K562 (cell line): ENCODE data around the gene ACTN3. TPM values are rescaled to one million over a fixed set of nuclear protein-coding genes. Genes with fewer than 3 reads are reported as not detected.

Experiments used
- BRD4 ChIP-seq: fragments of 200-600 bp; sonication (generic); IDR thresholded peaks from 2 replicates; pipeline ENCODE4 v1.6.1; 2017; ENCODE audit warnings: inconsistent platforms
- GTF2E2 ChIP-seq: fragments of 200-800 bp; sonication (Bioruptor generic); IDR thresholded peaks from 2 replicates; pipeline ENCODE4 v1.6.1; 2016; ENCODE audit warnings: missing genetic modification characterization, missing compliant biosample characterization
- JUNB ChIP-seq: fragments of 450-650 bp; formaldehyde crosslinking; conservative IDR thresholded peaks from 2 replicates; pipeline ENCODE4 v1.4.0; 2020; ENCODE audit warnings: mild to moderate bottlenecking
- NEUROD1 ChIP-seq: fragments of 150-350 bp; IDR thresholded peaks from 2 replicates; pipeline ENCODE4 v1.6.1; 2014; ENCODE audit warnings: borderline replicate concordance, low read length, low read depth; ENCODE audit not compliant: partially characterized antibody
- PHB ChIP-seq: fragments of 250-450 bp; sonication (Bioruptor Pico); IDR thresholded peaks from 2 replicates; pipeline ENCODE4 v1.5.0; 2021
- PPARD ChIP-seq: fragments of 250-450 bp; sonication (Bioruptor Pico); IDR thresholded peaks from 2 replicates; pipeline ENCODE4 v1.8.0; 2022; ENCODE audit warnings: inconsistent platforms, mild to moderate bottlenecking, moderate library complexity
- ZNF184 ChIP-seq: sonication (generic); formaldehyde crosslinking; IDR thresholded peaks from 2 replicates; pipeline ENCODE4 v1.5.0; 2020; ENCODE audit warnings: missing genetic modification reagents
- polyA plus RNA-seq, 8 experiments: library from polyadenylated mRNA; depleted of rRNA in 4 of 8; stranded (reverse) in 5 of 8; unstranded in 3 of 8; fragments of >200 nt; fragmentation: Nextera tagmentation in 2 of 8; fragmentation: Illumina TruSeq in 1 of 8; extraction: Ambion mirVana in 2 of 8; extraction: Trizol in 1 of 8; gene quantifications; 2 replicates each; pipeline versions ENCODE4 v1.2.1 to v1.2.3, GENCODE V29; 2011 to 2014; ENCODE audit warnings: inconsistent platforms in 1 of 8, missing spikeins in 1 of 8
- total RNA-seq, 7 experiments: library from RNA; depleted of rRNA in 6 of 7; stranded (reverse); fragments of >200 nt in 6 of 7; fragmentation: Illumina TruSeq in 2 of 7; extraction: Trizol in 2 of 7; gene quantifications; 2 replicates each; pipeline versions ENCODE4 v1.2.1 to v1.2.3, GENCODE V29; 2011 to 2021; ENCODE audit warnings: low replicate concordance in 1 of 7
- TF ChIP-seq, protein P1 (sequence below): sonication (generic); formaldehyde crosslinking; IDR thresholded peaks from 2 replicates; pipeline ENCODE4 v1.5.0; 2020; ENCODE audit warnings: missing genetic modification reagents
- TF ChIP-seq, protein P2 (sequence below): fragments of 250-450 bp; sonication (Bioruptor Pico); IDR thresholded peaks from 2 replicates; pipeline ENCODE4 v1.5.0; 2020; ENCODE audit warnings: mild to moderate bottlenecking
- TF ChIP-seq, protein P3 (sequence below): fragments of 150-350 bp; IDR thresholded peaks from 2 replicates; pipeline ENCODE4 v1.6.1; 2014; ENCODE audit warnings: low read depth, mild to moderate bottlenecking, low read length, borderline replicate concordance
- TF ChIP-seq, protein P4 (sequence below): fragments of 450-650 bp; IDR thresholded peaks from 2 replicates; pipeline ENCODE4 v1.6.1; 2017; ENCODE audit warnings: antibody characterized with exemption, mild to moderate bottlenecking
- TF ChIP-seq, protein P5 (sequence below): fragments of 250-450 bp; sonication (Bioruptor Pico); IDR thresholded peaks from 2 replicates; pipeline ENCODE4 v1.5.0; 2021; ENCODE audit warnings: mild to moderate bottlenecking, borderline replicate concordance
- TF ChIP-seq, protein P6 (sequence below): sonication (generic); formaldehyde crosslinking; IDR thresholded peaks from 2 replicates; pipeline ENCODE4 v1.8.1; 2022; ENCODE audit warnings: missing genetic modification reagents

ACTN3 gene
- total and polyA plus RNA-seq, 9 of the 15 experiments (the other 6 are each of a cell fraction or from before 2014, with no cell fraction given), result not detected

DNA sequence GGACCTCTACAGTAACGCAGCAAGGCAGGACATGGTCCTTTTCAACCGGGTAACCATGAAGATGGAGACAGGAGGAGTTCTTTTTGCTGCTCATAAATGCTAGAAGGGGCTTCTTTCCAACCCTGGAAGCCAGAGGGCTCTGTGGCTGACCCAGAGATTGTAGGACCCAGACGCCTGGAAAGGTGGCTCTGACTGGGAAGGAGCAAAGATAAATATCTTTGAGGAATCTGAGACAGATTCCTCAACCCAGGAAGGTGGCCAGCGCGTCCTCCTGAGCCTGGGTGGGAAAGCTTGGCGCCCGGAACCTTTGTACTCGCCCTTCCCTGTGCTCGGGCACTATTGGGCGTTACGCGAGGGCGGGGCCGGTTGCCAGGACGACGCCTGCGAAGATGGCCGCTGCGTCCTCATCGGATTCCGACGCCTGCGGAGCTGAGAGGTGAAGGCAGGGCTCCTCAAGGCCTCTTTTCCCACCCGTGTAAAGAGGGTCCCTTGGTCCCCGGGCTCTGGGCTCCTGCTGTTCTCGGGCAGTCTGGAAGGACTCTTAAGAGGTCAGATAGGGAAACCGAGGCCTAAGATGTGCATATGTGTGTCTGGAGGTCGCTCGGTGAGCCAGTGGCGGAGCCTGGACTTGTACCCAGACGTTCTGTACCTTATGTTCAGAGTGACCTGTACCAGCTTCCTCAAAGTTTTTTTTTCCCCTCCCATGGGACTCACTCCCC is 36.3 kb upstream of the ACTN3 start, which contains the start of gene BBS1 (continued):
- TF ChIP-seq, protein P1, sequence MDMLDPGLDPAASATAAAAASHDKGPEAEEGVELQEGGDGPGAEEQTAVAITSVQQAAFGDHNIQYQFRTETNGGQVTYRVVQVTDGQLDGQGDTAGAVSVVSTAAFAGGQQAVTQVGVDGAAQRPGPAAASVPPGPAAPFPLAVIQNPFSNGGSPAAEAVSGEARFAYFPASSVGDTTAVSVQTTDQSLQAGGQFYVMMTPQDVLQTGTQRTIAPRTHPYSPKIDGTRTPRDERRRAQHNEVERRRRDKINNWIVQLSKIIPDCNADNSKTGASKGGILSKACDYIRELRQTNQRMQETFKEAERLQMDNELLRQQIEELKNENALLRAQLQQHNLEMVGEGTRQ, result no peak
- TF ChIP-seq NEUROD1 (peak; percentile 83), JUNB (CRISPR knock-in tag) (no peak), PHB (no peak), ZNF184 (CRISPR knock-in tag) (no peak), GTF2E2 (tag) (peak; percentile 88), PPARD (CRISPR knock-in tag) (no peak), BRD4 (no peak)
- TF ChIP-seq, protein P2, sequence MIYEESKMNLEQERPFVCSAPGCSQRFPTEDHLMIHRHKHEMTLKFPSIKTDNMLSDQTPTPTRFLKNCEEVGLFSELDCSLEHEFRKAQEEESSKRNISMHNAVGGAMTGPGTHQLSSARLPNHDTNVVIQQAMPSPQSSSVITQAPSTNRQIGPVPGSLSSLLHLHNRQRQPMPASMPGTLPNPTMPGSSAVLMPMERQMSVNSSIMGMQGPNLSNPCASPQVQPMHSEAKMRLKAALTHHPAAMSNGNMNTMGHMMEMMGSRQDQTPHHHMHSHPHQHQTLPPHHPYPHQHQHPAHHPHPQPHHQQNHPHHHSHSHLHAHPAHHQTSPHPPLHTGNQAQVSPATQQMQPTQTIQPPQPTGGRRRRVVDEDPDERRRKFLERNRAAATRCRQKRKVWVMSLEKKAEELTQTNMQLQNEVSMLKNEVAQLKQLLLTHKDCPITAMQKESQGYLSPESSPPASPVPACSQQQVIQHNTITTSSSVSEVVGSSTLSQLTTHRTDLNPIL (CRISPR knock-in tag), result no peak
- TF ChIP-seq, protein P3, sequence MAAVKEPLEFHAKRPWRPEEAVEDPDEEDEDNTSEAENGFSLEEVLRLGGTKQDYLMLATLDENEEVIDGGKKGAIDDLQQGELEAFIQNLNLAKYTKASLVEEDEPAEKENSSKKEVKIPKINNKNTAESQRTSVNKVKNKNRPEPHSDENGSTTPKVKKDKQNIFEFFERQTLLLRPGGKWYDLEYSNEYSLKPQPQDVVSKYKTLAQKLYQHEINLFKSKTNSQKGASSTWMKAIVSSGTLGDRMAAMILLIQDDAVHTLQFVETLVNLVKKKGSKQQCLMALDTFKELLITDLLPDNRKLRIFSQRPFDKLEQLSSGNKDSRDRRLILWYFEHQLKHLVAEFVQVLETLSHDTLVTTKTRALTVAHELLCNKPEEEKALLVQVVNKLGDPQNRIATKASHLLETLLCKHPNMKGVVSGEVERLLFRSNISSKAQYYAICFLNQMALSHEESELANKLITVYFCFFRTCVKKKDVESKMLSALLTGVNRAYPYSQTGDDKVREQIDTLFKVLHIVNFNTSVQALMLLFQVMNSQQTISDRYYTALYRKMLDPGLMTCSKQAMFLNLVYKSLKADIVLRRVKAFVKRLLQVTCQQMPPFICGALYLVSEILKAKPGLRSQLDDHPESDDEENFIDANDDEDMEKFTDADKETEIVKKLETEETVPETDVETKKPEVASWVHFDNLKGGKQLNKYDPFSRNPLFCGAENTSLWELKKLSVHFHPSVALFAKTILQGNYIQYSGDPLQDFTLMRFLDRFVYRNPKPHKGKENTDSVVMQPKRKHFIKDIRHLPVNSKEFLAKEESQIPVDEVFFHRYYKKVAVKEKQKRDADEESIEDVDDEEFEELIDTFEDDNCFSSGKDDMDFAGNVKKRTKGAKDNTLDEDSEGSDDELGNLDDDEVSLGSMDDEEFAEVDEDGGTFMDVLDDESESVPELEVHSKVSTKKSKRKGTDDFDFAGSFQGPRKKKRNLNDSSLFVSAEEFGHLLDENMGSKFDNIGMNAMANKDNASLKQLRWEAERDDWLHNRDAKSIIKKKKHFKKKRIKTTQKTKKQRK, result no peak
- TF ChIP-seq, protein P4, sequence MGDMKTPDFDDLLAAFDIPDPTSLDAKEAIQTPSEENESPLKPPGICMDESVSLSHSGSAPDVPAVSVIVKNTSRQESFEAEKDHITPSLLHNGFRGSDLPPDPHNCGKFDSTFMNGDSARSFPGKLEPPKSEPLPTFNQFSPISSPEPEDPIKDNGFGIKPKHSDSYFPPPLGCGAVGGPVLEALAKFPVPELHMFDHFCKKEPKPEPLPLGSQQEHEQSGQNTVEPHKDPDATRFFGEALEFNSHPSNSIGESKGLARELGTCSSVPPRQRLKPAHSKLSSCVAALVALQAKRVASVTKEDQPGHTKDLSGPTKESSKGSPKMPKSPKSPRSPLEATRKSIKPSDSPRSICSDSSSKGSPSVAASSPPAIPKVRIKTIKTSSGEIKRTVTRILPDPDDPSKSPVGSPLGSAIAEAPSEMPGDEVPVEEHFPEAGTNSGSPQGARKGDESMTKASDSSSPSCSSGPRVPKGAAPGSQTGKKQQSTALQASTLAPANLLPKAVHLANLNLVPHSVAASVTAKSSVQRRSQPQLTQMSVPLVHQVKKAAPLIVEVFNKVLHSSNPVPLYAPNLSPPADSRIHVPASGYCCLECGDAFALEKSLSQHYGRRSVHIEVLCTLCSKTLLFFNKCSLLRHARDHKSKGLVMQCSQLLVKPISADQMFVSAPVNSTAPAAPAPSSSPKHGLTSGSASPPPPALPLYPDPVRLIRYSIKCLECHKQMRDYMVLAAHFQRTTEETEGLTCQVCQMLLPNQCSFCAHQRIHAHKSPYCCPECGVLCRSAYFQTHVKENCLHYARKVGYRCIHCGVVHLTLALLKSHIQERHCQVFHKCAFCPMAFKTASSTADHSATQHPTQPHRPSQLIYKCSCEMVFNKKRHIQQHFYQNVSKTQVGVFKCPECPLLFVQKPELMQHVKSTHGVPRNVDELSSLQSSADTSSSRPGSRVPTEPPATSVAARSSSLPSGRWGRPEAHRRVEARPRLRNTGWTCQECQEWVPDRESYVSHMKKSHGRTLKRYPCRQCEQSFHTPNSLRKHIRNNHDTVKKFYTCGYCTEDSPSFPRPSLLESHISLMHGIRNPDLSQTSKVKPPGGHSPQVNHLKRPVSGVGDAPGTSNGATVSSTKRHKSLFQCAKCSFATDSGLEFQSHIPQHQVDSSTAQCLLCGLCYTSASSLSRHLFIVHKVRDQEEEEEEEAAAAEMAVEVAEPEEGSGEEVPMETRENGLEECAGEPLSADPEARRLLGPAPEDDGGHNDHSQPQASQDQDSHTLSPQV, result no peak
- TF ChIP-seq, protein P5, sequence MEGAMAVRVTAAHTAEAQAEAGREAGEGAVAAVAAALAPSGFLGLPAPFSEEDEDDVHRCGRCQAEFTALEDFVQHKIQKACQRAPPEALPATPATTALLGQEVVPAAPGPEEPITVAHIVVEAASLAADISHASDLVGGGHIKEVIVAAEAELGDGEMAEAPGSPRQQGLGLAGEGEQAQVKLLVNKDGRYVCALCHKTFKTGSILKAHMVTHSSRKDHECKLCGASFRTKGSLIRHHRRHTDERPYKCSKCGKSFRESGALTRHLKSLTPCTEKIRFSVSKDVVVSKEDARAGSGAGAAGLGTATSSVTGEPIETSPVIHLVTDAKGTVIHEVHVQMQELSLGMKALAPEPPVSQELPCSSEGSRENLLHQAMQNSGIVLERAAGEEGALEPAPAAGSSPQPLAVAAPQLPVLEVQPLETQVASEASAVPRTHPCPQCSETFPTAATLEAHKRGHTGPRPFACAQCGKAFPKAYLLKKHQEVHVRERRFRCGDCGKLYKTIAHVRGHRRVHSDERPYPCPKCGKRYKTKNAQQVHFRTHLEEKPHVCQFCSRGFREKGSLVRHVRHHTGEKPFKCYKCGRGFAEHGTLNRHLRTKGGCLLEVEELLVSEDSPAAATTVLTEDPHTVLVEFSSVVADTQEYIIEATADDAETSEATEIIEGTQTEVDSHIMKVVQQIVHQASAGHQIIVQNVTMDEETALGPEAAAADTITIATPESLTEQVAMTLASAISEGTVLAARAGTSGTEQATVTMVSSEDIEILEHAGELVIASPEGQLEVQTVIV (CRISPR knock-in tag), result no peak
- TF ChIP-seq, protein P6, sequence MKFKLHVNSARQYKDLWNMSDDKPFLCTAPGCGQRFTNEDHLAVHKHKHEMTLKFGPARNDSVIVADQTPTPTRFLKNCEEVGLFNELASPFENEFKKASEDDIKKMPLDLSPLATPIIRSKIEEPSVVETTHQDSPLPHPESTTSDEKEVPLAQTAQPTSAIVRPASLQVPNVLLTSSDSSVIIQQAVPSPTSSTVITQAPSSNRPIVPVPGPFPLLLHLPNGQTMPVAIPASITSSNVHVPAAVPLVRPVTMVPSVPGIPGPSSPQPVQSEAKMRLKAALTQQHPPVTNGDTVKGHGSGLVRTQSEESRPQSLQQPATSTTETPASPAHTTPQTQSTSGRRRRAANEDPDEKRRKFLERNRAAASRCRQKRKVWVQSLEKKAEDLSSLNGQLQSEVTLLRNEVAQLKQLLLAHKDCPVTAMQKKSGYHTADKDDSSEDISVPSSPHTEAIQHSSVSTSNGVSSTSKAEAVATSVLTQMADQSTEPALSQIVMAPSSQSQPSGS (CRISPR knock-in tag), result no peak
